Nasal cavity respiratory epithelium epithelial cell of viscerocranial mucosa (primary cell): Measurements from ENCODE around the gene RIF1. TPM values are rescaled to one million over a fixed set of nuclear protein-coding genes. Genes with fewer than 3 reads are reported as not detected.

Experiments
- total RNA-seq: library from RNA; depleted of rRNA; stranded (reverse); fragments of >200 nt; gene quantifications from 2 replicates; pipeline ENCODE4 v1.2.3, GENCODE V29; 2014

RIF1 gene
- 36.9 and 56.7 TPM in 2 replicates for total RNA-seq

GRCh38 chr2:151409601-151410484, at the start of gene RIF1:
Gene RIF1, plus strand, starts transcription at chr2:151409902. Its CDS starts 522 bp downstream, at chr2:151410424.

Other genes starting within 250 kb of the RIF1 start
- gene RBM43, start 148.0 kb upstream of the RIF1 start, total RNA-seq = 1.0 and 2.6 TPM in 2 replicates
- 3.4 and 10.6 TPM in 2 replicates for gene NMI, start 120.2 kb upstream of the RIF1 start, total RNA-seq
- not detected in 2 replicates for gene TNFAIP6, start 52.3 kb upstream of the RIF1 start, total RNA-seq